ENCODE data around the gene MARCHF9.

GRCh38 chr12:57741413-57741789 lies 13.5 kb upstream of the MARCHF9 start:
- no peak for TF ChIP-seq EZH2 (IDR thresholded peaks at IDR 0.05)
- no peak for TF ChIP-seq POLR2A (IDR thresholded peaks at IDR 0.05; ENCODE audit: borderline replicate concordance, extremely low read depth, insufficient read depth, insufficient read length)
- TF ChIP-seq CTCF (IDR thresholded peaks at IDR 0.05 in 2 of 3, conservative IDR thresholded peaks at IDR 0.05 in 1 of 3; ENCODE audit: borderline replicate concordance in 1 of 3, insufficient read depth in 1 of 3, low read depth in 2 of 3, low read length in 2 of 3), result no peak
- no peak for TF ChIP-seq POLR2AphosphoS5 (IDR thresholded peaks at IDR 0.05; ENCODE audit: low read depth, low read length)
- TF ChIP-seq FOSL1 (IDR thresholded peaks at IDR 0.05; ENCODE audit: low read depth), result no peak
- TF ChIP-seq JUND (IDR thresholded peaks at IDR 0.05), result no peak
- no peak for TF ChIP-seq CBX3 (IDR thresholded peaks at IDR 0.05; ENCODE audit: low read depth)
- TF ChIP-seq ZNF274 (IDR thresholded peaks at IDR 0.05; ENCODE audit: low read depth, low read length), result no peak
- no peak for TF ChIP-seq EZH2phosphoT487 (IDR thresholded peaks at IDR 0.05; ENCODE audit: borderline replicate concordance)
- TF ChIP-seq REST (IDR thresholded peaks at IDR 0.05; ENCODE audit: low read depth), result no peak
- no peak for TF ChIP-seq ZFX (IDR thresholded peaks at IDR 0.05)
- no peak for TF ChIP-seq EGR1 (IDR thresholded peaks at IDR 0.05; ENCODE audit: low read depth)

All from HCT116 (cell line).